ENCODE measurements around the gene GPHN.
"Not testable (repeated sequence)": the region's sequence is repeated elsewhere in the genome, so short reads cannot be mapped to it uniquely, and the experiment has no call there.

Gene GPHN

GRCh38 chr14:67019796-67020195 is 511.8 kb downstream of the GPHN start:
- Histone ChIP-seq H3K36me3 (ENCODE audit: control insufficient read depth in 1 of 2, insufficient read depth in 2 of 2, low read length in 2 of 2) (peaks cover 4% of the 10 kb centered on the region in 2 donors), H3K9ac (ENCODE audit: low read depth in 1 of 2, low read length in 2 of 2) (no peak overlapping the region), H3K27me3 (ENCODE audit: control insufficient read depth in 1 of 2, insufficient read depth in 2 of 2, low read length in 2 of 2) (no peaks in the 10 kb centered on the region), H3K4me3 (ENCODE audit: low read depth in 1 of 2, low read length in 2 of 2) (no peak overlapping the region), H3K9me3 (ENCODE audit: control insufficient read depth in 1 of 2, low read length in 2 of 2) (peaks cover 4% of the 10 kb centered on the region in 2 donors), H3K27ac (ENCODE audit: low read depth, low read length) (no peak overlapping the region), H3K4me1 (ENCODE audit: control insufficient read depth in 1 of 2, insufficient read depth in 2 of 2, low read length in 2 of 2) (no peaks in the 10 kb centered on the region)

GRCh38 chr14:67031920-67032774 is 524.2 kb downstream of the GPHN start:
- Histone ChIP-seq H3K4me1 (ENCODE audit: control insufficient read depth in 1 of 2, insufficient read depth in 2 of 2, low read length in 2 of 2) (no peaks in the 10 kb centered on the region), H3K9ac (ENCODE audit: low read depth in 1 of 2, low read length in 2 of 2) (no peak overlapping the region), H3K27ac (ENCODE audit: low read depth, low read length) (no peak overlapping the region), H3K4me3 (ENCODE audit: low read depth in 1 of 2, low read length in 2 of 2) (no peak overlapping the region), H3K36me3 (ENCODE audit: control insufficient read depth in 1 of 2, insufficient read depth in 2 of 2, low read length in 2 of 2) (no peaks in the 10 kb centered on the region), H3K9me3 (ENCODE audit: control insufficient read depth in 1 of 2, low read length in 2 of 2) (no peaks in the 10 kb centered on the region), H3K27me3 (ENCODE audit: control insufficient read depth in 1 of 2, insufficient read depth in 2 of 2, low read length in 2 of 2) (no peaks in the 10 kb centered on the region)

GRCh38 chr14:67045440-67045839 is 537.5 kb downstream of the GPHN start:
- Histone ChIP-seq H3K9me3 (ENCODE audit: control insufficient read depth in 1 of 2, low read length in 2 of 2) (no peaks in the 10 kb centered on the region), H3K4me3 (ENCODE audit: low read depth in 1 of 2, low read length in 2 of 2) (no peak overlapping the region), H3K36me3 (ENCODE audit: control insufficient read depth in 1 of 2, insufficient read depth in 2 of 2, low read length in 2 of 2) (no peaks in the 10 kb centered on the region), H3K4me1 (ENCODE audit: control insufficient read depth in 1 of 2, insufficient read depth in 2 of 2, low read length in 2 of 2) (no peaks in the 10 kb centered on the region), H3K27me3 (ENCODE audit: control insufficient read depth in 1 of 2, insufficient read depth in 2 of 2, low read length in 2 of 2) (no peaks in the 10 kb centered on the region), H3K27ac (ENCODE audit: low read depth, low read length) (no peak overlapping the region), H3K9ac (ENCODE audit: low read depth in 1 of 2, low read length in 2 of 2) (no peak overlapping the region)

- Histone ChIP-seq H3K36me3 (ENCODE audit: control insufficient read depth in 1 of 2, insufficient read depth in 2 of 2, low read length in 2 of 2) (peaks cover 0 to 4% of the 10 kb centered on the region in 2 donors), H3K4me1 (ENCODE audit: control insufficient read depth in 1 of 2, insufficient read depth in 2 of 2, low read length in 2 of 2) (no peaks in the 10 kb centered on the region), H3K9ac (ENCODE audit: low read depth in 1 of 2, low read length in 2 of 2) (no peak overlapping the region), H3K27me3 (ENCODE audit: control insufficient read depth in 1 of 2, insufficient read depth in 2 of 2, low read length in 2 of 2) (no peaks in the 10 kb centered on the region), H3K27ac (ENCODE audit: low read depth, low read length) (no peak overlapping the region), H3K9me3 (ENCODE audit: control insufficient read depth in 1 of 2, low read length in 2 of 2) (peaks cover 0 to 11% of the 10 kb centered on the region in 2 donors), H3K4me3 (ENCODE audit: low read depth in 1 of 2, low read length in 2 of 2) (no peak overlapping the region)
These were observed 542.9 kb downstream of the GPHN start for GRCh38 chr14:67050896-67051295.

GRCh38 chr14:67056684-67057083 is 548.7 kb downstream of the GPHN start:
- H3K4me1 ChIP-seq (ENCODE audit: control insufficient read depth in 1 of 2, insufficient read depth in 2 of 2, low read length in 2 of 2) = no peaks in the 10 kb centered on the region
- no peaks in the 10 kb centered on the region for H3K27me3 ChIP-seq (ENCODE audit: control insufficient read depth in 1 of 2, insufficient read depth in 2 of 2, low read length in 2 of 2)
- H3K36me3 ChIP-seq (ENCODE audit: control insufficient read depth in 1 of 2, insufficient read depth in 2 of 2, low read length in 2 of 2) = peaks cover 0 to 2% of the 10 kb centered on the region in 2 donors
- peaks cover 0 to 11% of the 10 kb centered on the region in 2 donors for H3K9me3 ChIP-seq (ENCODE audit: control insufficient read depth in 1 of 2, low read length in 2 of 2)
- no peak overlapping the region for H3K27ac ChIP-seq (ENCODE audit: low read depth, low read length)
- no peak overlapping the region for H3K4me3 ChIP-seq (ENCODE audit: low read depth in 1 of 2, low read length in 2 of 2)
- no peak overlapping the region for H3K9ac ChIP-seq (ENCODE audit: low read depth in 1 of 2, low read length in 2 of 2)

GRCh38 chr14:67059596-67059995 is 551.6 kb downstream of the GPHN start:
- Histone ChIP-seq H3K9me3 (ENCODE audit: control insufficient read depth in 1 of 2, low read length in 2 of 2) (no peaks in the 10 kb centered on the region), H3K27me3 (ENCODE audit: control insufficient read depth in 1 of 2, insufficient read depth in 2 of 2, low read length in 2 of 2) (no peaks in the 10 kb centered on the region), H3K36me3 (ENCODE audit: control insufficient read depth in 1 of 2, insufficient read depth in 2 of 2, low read length in 2 of 2) (peaks cover 0 to 2% of the 10 kb centered on the region in 2 donors), H3K4me3 (ENCODE audit: low read depth in 1 of 2, low read length in 2 of 2) (no peak overlapping the region), H3K4me1 (ENCODE audit: control insufficient read depth in 1 of 2, insufficient read depth in 2 of 2, low read length in 2 of 2) (no peaks in the 10 kb centered on the region), H3K27ac (ENCODE audit: low read depth, low read length) (no peak overlapping the region), H3K9ac (ENCODE audit: low read depth in 1 of 2, low read length in 2 of 2) (no peak overlapping the region)

- H3K4me1 ChIP-seq (ENCODE audit: control insufficient read depth in 1 of 2, insufficient read depth in 2 of 2, low read length in 2 of 2) = no peaks in the 10 kb centered on the region
- H3K36me3 ChIP-seq (ENCODE audit: control insufficient read depth in 1 of 2, insufficient read depth in 2 of 2, low read length in 2 of 2) = peaks cover 0 to 2% of the 10 kb centered on the region in 2 donors
- no peak overlapping the region for H3K9ac ChIP-seq (ENCODE audit: low read depth in 1 of 2, low read length in 2 of 2)
- no peak overlapping the region for H3K27ac ChIP-seq (ENCODE audit: low read depth, low read length)
- H3K9me3 ChIP-seq (ENCODE audit: control insufficient read depth in 1 of 2, low read length in 2 of 2) = no peaks in the 10 kb centered on the region
- no peak overlapping the region for H3K4me3 ChIP-seq (ENCODE audit: low read depth in 1 of 2, low read length in 2 of 2)
- H3K27me3 ChIP-seq (ENCODE audit: control insufficient read depth in 1 of 2, insufficient read depth in 2 of 2, low read length in 2 of 2) = no peaks in the 10 kb centered on the region
These were observed 552.6 kb downstream of the GPHN start for GRCh38 chr14:67060546-67060945.

- H3K4me1 ChIP-seq (ENCODE audit: control insufficient read depth in 1 of 2, insufficient read depth in 2 of 2, low read length in 2 of 2); H3K4me3 ChIP-seq (ENCODE audit: low read depth in 1 of 2, low read length in 2 of 2); H3K27ac ChIP-seq (ENCODE audit: low read depth, low read length); H3K27me3 ChIP-seq (ENCODE audit: control insufficient read depth in 1 of 2, insufficient read depth in 2 of 2, low read length in 2 of 2); H3K9ac ChIP-seq (ENCODE audit: low read depth in 1 of 2, low read length in 2 of 2); H3K9me3 ChIP-seq (ENCODE audit: control insufficient read depth in 1 of 2, low read length in 2 of 2); H3K36me3 ChIP-seq (ENCODE audit: control insufficient read depth in 1 of 2, insufficient read depth in 2 of 2, low read length in 2 of 2): not testable (repeated sequence)
These were observed 559.3 kb downstream of the GPHN start for GRCh38 chr14:67067070-67067814.

- Histone ChIP-seq H3K27ac (ENCODE audit: low read depth, low read length) (no peak overlapping the region), H3K36me3 (ENCODE audit: control insufficient read depth in 1 of 2, insufficient read depth in 2 of 2, low read length in 2 of 2) (no peaks in the 10 kb centered on the region), H3K9me3 (ENCODE audit: control insufficient read depth in 1 of 2, low read length in 2 of 2) (no peaks in the 10 kb centered on the region), H3K4me3 (ENCODE audit: low read depth in 1 of 2, low read length in 2 of 2) (no peak overlapping the region), H3K9ac (ENCODE audit: low read depth in 1 of 2, low read length in 2 of 2) (no peak overlapping the region), H3K4me1 (ENCODE audit: control insufficient read depth in 1 of 2, insufficient read depth in 2 of 2, low read length in 2 of 2) (no peaks in the 10 kb centered on the region), H3K27me3 (ENCODE audit: control insufficient read depth in 1 of 2, insufficient read depth in 2 of 2, low read length in 2 of 2) (no peaks in the 10 kb centered on the region)
These were observed 560.3 kb downstream of the GPHN start for GRCh38 chr14:67068251-67068650.

GRCh38 chr14:67071506-67071905 is 563.6 kb downstream of the GPHN start:
- H3K4me3 ChIP-seq (ENCODE audit: low read depth in 1 of 2, low read length in 2 of 2) = no peak overlapping the region
- no peaks in the 10 kb centered on the region for H3K36me3 ChIP-seq (ENCODE audit: control insufficient read depth in 1 of 2, insufficient read depth in 2 of 2, low read length in 2 of 2)
- H3K27ac ChIP-seq (ENCODE audit: low read depth, low read length) = no peak overlapping the region
- H3K4me1 ChIP-seq (ENCODE audit: control insufficient read depth in 1 of 2, insufficient read depth in 2 of 2, low read length in 2 of 2) = no peaks in the 10 kb centered on the region
- no peaks in the 10 kb centered on the region for H3K27me3 ChIP-seq (ENCODE audit: control insufficient read depth in 1 of 2, insufficient read depth in 2 of 2, low read length in 2 of 2)
- H3K9me3 ChIP-seq (ENCODE audit: control insufficient read depth in 1 of 2, low read length in 2 of 2) = no peaks in the 10 kb centered on the region
- H3K9ac ChIP-seq (ENCODE audit: low read depth in 1 of 2, low read length in 2 of 2) = no peak overlapping the region

Data from duodenal mucosa (tissue), 2 donors.